WERI-Rb-1 (cell line): ENCODE data around the gene SRGAP1.
"Not testable (repeated sequence)": the region's sequence is repeated elsewhere in the genome, so short reads cannot be mapped to it uniquely, and the experiment has no call there.

Experiments
- DNase-seq: peaks from one replicate; pipeline ENCODE4 v3.0.0-alpha.2; 2020
- H3K27ac ChIP-seq: fragments of 250-450 bp; sonication (Bioruptor Pico); 2 replicates; pipeline ENCODE4 v1.5.1; 2020; ENCODE audit warnings: mild to moderate bottlenecking, moderate library complexity
- H3K27me3 ChIP-seq: fragments of 250-450 bp; sonication (Bioruptor Pico); 2 replicates; pipeline ENCODE4 v1.5.1; 2021; ENCODE audit warnings: mild to moderate bottlenecking, low read depth, moderate library complexity; ENCODE audit not compliant: insufficient read depth, severe bottlenecking
- H3K36me3 ChIP-seq: fragments of 250-450 bp; sonication (Bioruptor Pico); 2 replicates; pipeline ENCODE4 v1.5.1; 2020; ENCODE audit warnings: mild to moderate bottlenecking, moderate library complexity
- H3K4me3 ChIP-seq: 2 replicates; pipeline ENCODE4 v1.5.1; 2011; ENCODE audit warnings: low read depth, mild to moderate bottlenecking, control low read depth, low read length
- H3K9me3 ChIP-seq: fragments of 250-450 bp; sonication (Bioruptor Pico); 2 replicates; pipeline ENCODE4 v1.5.1; 2021; ENCODE audit warnings: mild to moderate bottlenecking, moderate library complexity; ENCODE audit not compliant: severe bottlenecking
- CTCF ChIP-seq: IDR thresholded peaks from 2 replicates; pipeline ENCODE4 v1.5.1; 2011; ENCODE audit warnings: low read depth, mild to moderate bottlenecking, control low read depth, inconsistent platforms, low read length

SRGAP1 gene

GRCh38 chr12:64122995-64123394 lies 278.5 kb downstream of the SRGAP1 start:
- no peak for DNase-seq
- TF ChIP-seq CTCF = no peak

DNA sequence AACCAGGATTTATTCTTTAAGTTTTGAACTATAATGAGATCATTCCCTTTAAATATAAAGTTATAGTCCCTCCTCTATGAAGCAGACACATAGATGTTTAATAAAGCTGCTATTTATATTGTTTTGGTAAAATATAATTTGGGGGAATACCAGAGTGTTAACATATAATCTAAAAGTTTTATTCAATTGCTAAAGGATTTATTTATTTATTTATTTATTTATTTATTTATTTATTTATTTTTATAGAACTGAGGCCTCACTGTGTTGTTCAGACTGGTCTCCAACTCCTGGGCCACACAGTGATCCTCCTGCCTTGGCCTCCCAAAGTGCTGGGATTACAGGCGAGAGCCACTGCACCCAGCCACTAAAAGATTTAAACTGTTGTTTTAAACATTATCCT lies 278.9 kb downstream of the SRGAP1 start:
- Histone ChIP-seq H3K4me3 (no peak overlapping the region), H3K27me3 (no peaks in the 10 kb centered on the region), H3K9me3 (no peaks in the 10 kb centered on the region), H3K27ac (no peak overlapping the region), H3K36me3 (no peaks in the 10 kb centered on the region)
- no peak for TF ChIP-seq CTCF
- no peak for DNase-seq

More at GRCh38 chr12:64122995-64123394, 278.5 kb downstream of the SRGAP1 start:
- Histone ChIP-seq H3K27ac (no peak overlapping the region), H3K27me3 (no peaks in the 10 kb centered on the region), H3K36me3 (no peaks in the 10 kb centered on the region), H3K9me3 (no peaks in the 10 kb centered on the region), H3K4me3 (no peak overlapping the region)

- no peaks in the 10 kb centered on the region for H3K27me3 ChIP-seq
- no peaks in the 10 kb centered on the region for H3K36me3 ChIP-seq
- DNase-seq = no peak
- no peak overlapping the region for H3K27ac ChIP-seq
- H3K4me3 ChIP-seq = no peak overlapping the region
- no peak for TF ChIP-seq CTCF
- no peaks in the 10 kb centered on the region for H3K9me3 ChIP-seq
These were observed 280.2 kb downstream of the SRGAP1 start for GRCh38 chr12:64124511-64125197.

- no peak overlapping the region for H3K27ac ChIP-seq
- no peaks in the 10 kb centered on the region for H3K9me3 ChIP-seq
- no peak for DNase-seq
- H3K27me3 ChIP-seq = no peaks in the 10 kb centered on the region
- no peaks in the 10 kb centered on the region for H3K36me3 ChIP-seq
- no peak for TF ChIP-seq CTCF
- no peak overlapping the region for H3K4me3 ChIP-seq
These were observed 281.4 kb downstream of the SRGAP1 start for GRCh38 chr12:64125913-64126312.

DNA sequence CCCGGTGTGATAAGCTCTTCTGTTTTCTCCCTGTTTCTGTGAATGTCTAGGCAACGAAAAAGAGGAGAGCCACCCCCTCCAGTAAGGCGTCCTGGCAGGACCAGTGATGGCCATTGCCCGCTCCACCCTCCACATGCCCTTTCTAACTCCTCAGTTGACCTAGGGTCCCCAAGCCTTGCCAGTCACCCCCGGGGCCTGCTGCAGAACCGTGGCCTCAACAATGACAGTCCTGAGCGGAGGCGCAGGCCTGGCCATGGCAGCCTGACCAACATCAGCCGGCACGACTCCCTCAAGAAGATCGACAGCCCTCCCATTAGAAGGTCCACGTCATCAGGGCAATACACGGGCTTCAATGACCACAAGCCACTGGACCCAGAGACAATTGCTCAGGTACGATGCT lies 283.3 kb downstream of the SRGAP1 start:
- Histone ChIP-seq H3K27me3 (no peaks in the 10 kb centered on the region), H3K4me3 (no peak overlapping the region), H3K9me3 (no peaks in the 10 kb centered on the region), H3K36me3 (no peaks in the 10 kb centered on the region), H3K27ac (no peak overlapping the region)
- no peak for TF ChIP-seq CTCF
- DNase-seq = no peak

DNA sequence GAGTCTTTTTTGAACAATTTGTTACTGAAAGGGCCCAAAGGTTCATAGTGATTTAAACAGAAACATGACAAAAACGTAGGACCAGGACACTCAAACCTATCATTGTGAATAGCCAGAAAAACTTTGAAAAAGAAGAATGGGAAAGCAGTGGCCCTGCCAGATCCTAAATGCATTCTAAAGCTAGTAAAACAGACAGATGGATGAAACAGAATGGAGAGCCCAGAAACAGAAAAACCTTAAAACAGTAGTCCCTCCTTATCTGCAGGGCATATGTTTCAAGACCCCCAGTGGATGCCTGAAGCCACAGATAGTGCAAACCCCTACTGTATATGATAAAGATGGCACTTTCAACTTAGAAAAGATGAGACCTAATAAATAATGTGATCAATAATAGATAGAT lies 283.9 kb downstream of the SRGAP1 start:
- no peak overlapping the region for H3K4me3 ChIP-seq
- TF ChIP-seq CTCF = no peak
- H3K27me3 ChIP-seq = no peaks in the 10 kb centered on the region
- no peaks in the 10 kb centered on the region for H3K36me3 ChIP-seq
- peaks cover under 1% of the 10 kb centered on the region for H3K9me3 ChIP-seq
- DNase-seq = no peak
- H3K27ac ChIP-seq = no peak overlapping the region

DNA sequence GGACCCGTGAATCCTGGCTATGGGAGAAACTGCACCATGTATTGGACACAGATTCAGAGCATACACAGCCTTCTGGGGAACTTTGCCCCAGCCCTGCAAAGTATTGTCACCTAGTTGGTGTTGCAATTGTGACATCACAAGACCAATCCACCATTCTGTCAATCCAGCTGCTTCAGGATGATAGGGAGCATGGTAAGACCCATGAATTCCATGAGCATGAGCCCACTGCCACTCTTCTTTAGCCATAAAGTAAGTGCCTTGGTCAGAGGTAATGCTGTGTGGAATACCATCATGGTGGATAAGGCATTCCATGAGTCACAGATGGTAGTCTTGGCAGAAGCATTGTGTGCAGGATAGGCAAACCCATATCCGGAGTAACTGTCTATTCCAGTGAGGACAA lies 286.0 kb downstream of the SRGAP1 start:
- DNase-seq, H3K27ac ChIP-seq, H3K9me3 ChIP-seq, H3K27me3 ChIP-seq, H3K36me3 ChIP-seq, H3K4me3 ChIP-seq: not testable (repeated sequence)

- not testable (repeated sequence) for H3K27ac ChIP-seq, H3K27me3 ChIP-seq, H3K36me3 ChIP-seq, H3K9me3 ChIP-seq, DNase-seq, H3K4me3 ChIP-seq
These were observed 287.0 kb downstream of the SRGAP1 start for GRCh38 chr12:64131456-64131855.

DNA sequence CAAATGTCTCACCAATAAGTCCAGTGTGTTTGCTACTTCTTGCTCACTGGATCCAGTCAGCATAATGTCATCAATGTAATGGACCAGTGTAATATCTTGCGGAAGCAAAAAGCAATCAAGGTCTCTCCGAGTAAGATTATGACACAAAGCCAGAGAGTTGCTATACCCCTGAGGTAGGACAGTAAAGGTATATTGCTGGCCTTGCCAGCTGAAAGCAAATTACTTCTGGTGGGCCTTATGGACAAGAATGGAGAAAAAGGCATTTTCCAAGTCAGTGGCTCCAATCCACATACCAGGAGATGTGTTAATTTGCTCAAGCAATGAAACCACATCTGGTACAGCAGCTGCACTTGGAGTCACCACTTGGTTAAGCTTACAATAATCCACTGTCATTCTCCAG lies 288.2 kb downstream of the SRGAP1 start:
- DNase-seq, H3K4me3 ChIP-seq, H3K9me3 ChIP-seq, H3K27ac ChIP-seq, H3K27me3 ChIP-seq, H3K36me3 ChIP-seq: not testable (repeated sequence)
